HepG2 (cell line): ENCODE data around the gene SMARCA4. TPM values are rescaled to one million over a fixed set of nuclear protein-coding genes. Genes with fewer than 3 reads are reported as not detected.

ENCODE experiments used
- ATAC-seq: fragments of 200-7000 bp; cut with Tn5 transposase; 3 replicates; pipeline ENCODE4 v1.9.1; 2020; ENCODE audit warnings: mild to moderate bottlenecking, moderate library complexity
- BruUV-seq: library from RNA; stranded (reverse); fragments of 400-500 nt; replicated peaks from 2 replicates; lab custom pipeline; 2021; lab: Mats Ljungman, UMichigan
- CTCF ChIA-PET: fragments of 300-600 bp; formaldehyde crosslinking; extraction: SDS; loops from one replicate; lab custom pipeline; 2021; ENCODE audit warnings: low total read pairs, inconsistent platforms, low intra/inter-chr PET ratio; lab: Yijun Ruan, JAX
- POLR2A ChIA-PET: fragments of 350-600 bp; sonication (Branson Sonifier 250); formaldehyde crosslinking; loops from one replicate; lab custom pipeline; 2020; ENCODE audit warnings: antibody characterized with exemption, inconsistent platforms; lab: Yijun Ruan, JAX
- DNase-seq: peaks from one replicate; pipeline ENCODE4 v3.0.0-alpha.2; 2015; ENCODE audit warnings: low spot score
- FAIRE-seq: peaks from 3 replicates; lab custom pipeline; 2011; peaks lifted over from hg19 to GRCh38; lab: Jason Lieb, UNC
- H2AFZ ChIP-seq: one replicate; pipeline ENCODE4 v1.6.1; 2011; ENCODE audit warnings: low read length, inconsistent platforms
- H3K27ac ChIP-seq: fragments of 300-600 bp; 3 replicates; pipeline ENCODE4 v1.8.0; 2011; ENCODE audit warnings: mixed run types, mild to moderate bottlenecking, mixed read lengths, low read length, inconsistent platforms; ENCODE audit not compliant: insufficient read depth; ENCODE audit errors: extremely low read length
- H3K27me3 ChIP-seq, 2 experiments: fragments of 200-600 bp in 1 of 2; 2 replicates in 1 of 2; 3 replicates in 1 of 2; pipeline versions ENCODE4 v1.6.0 to v1.8.0; 2011; ENCODE audit warnings: low read length in 2 of 2, mild to moderate bottlenecking in 2 of 2, moderate library complexity in 2 of 2, inconsistent platforms in 1 of 2; ENCODE audit not compliant: insufficient read depth in 2 of 2, control insufficient read depth in 1 of 2
- H3K36me3 ChIP-seq, 2 experiments: fragments of 200-600 bp in 1 of 2; replicated peaks in 1 of 2; 2 replicates in 1 of 2; 3 replicates in 1 of 2; pipeline versions ENCODE4 v1.5.1 to v1.8.0; 2011; ENCODE audit warnings: low read length in 2 of 2, inconsistent platforms in 1 of 2; ENCODE audit not compliant: insufficient read depth in 2 of 2, control insufficient read depth in 1 of 2
- H3K4me1 ChIP-seq: 2 replicates; pipeline ENCODE4 v1.5.1; 2012; ENCODE audit warnings: low read length, inconsistent platforms; ENCODE audit not compliant: insufficient read depth
- H3K4me2 ChIP-seq: 2 replicates; pipeline ENCODE4 v1.6.0; 2011; ENCODE audit warnings: low read depth, low read length, inconsistent platforms
- H3K4me3 ChIP-seq, 3 experiments: fragments of 200-600 bp in 1 of 3; sonication (generic), shearing (Covaris generic) in 1 of 3; replicated peaks in 1 of 3; 2 replicates each; pipeline ENCODE4 v1.5.1; 2011 to 2016; ENCODE audit warnings: low read length in 3 of 3, inconsistent platforms in 2 of 3, low read depth in 2 of 3, mild to moderate bottlenecking in 2 of 3, control low read depth in 1 of 3, mixed read lengths in 1 of 3; ENCODE audit not compliant: insufficient read depth in 1 of 3
- H3K79me2 ChIP-seq: one replicate; pipeline ENCODE4 v1.6.1; 2011; ENCODE audit warnings: low read length, inconsistent platforms; ENCODE audit not compliant: insufficient read depth
- H3K9ac ChIP-seq: 2 replicates; pipeline ENCODE4 v1.6.0; 2011; ENCODE audit warnings: mild to moderate bottlenecking, low read depth, low read length, inconsistent platforms; ENCODE audit not compliant: insufficient read depth
- H3K9me3 ChIP-seq: 2 replicates; pipeline ENCODE4 v1.5.1; 2012; ENCODE audit warnings: mild to moderate bottlenecking, low read length
- H4K20me1 ChIP-seq: 2 replicates; pipeline ENCODE4 v1.6.0; 2011; ENCODE audit warnings: inconsistent platforms, mild to moderate bottlenecking, low read length, moderate library complexity; ENCODE audit not compliant: insufficient read depth
- AKAP8 ChIP-seq: sonication (generic); formaldehyde crosslinking; IDR thresholded peaks from 2 replicates; pipeline ENCODE4 v1.5.1; 2020; ENCODE audit warnings: mild to moderate bottlenecking, missing genetic modification reagents
- ARNT ChIP-seq: fragments of 450-650 bp; IDR thresholded peaks from 2 replicates; pipeline ENCODE4 v1.6.1; 2017
- CBX2 ChIP-seq, 2 experiments: fragments of 200-600 bp in 1 of 2; sonication (generic); formaldehyde crosslinking in 1 of 2; IDR thresholded peaks; 2 replicates each; pipeline versions ENCODE4 v1.7.0 to v1.8.1; 2018 to 2022; ENCODE audit warnings: low read depth in 2 of 2, low read length in 1 of 2, mild to moderate bottlenecking in 1 of 2, missing genetic modification reagents in 1 of 2
- CREB1 ChIP-seq, 2 experiments: fragments of 450-650 bp in 1 of 2; IDR thresholded peaks; 2 replicates each; pipeline ENCODE4 v1.6.1; 2016 to 2017; ENCODE audit warnings: control low read depth in 1 of 2, mild to moderate bottlenecking in 1 of 2, missing compliant biosample characterization in 1 of 2, missing genetic modification characterization in 1 of 2
- ISL2 ChIP-seq: sonication (generic); formaldehyde crosslinking; IDR thresholded peaks from 2 replicates; pipeline ENCODE4 v1.5.0; 2020; ENCODE audit warnings: missing genetic modification reagents
- MBNL3 ChIP-seq: fragments of 250-450 bp; sonication (Bioruptor Pico); conservative IDR thresholded peaks from 2 replicates; pipeline ENCODE4 v1.8.0; 2022; ENCODE audit warnings: mild to moderate bottlenecking, inconsistent platforms
- RFXAP ChIP-seq: sonication (generic); formaldehyde crosslinking; IDR thresholded peaks from 2 replicates; pipeline ENCODE4 v1.4.0; 2020; ENCODE audit warnings: missing genetic modification reagents, borderline replicate concordance
- SALL2 ChIP-seq: sonication (generic); formaldehyde crosslinking; IDR thresholded peaks from 2 replicates; pipeline ENCODE4 v1.8.1; 2023; ENCODE audit warnings: mild to moderate bottlenecking, missing genetic modification reagents, inconsistent platforms
- SETDB1 ChIP-seq: sonication (generic); formaldehyde crosslinking; IDR thresholded peaks from 2 replicates; pipeline ENCODE4 v1.5.1; 2020; ENCODE audit warnings: missing genetic modification reagents, mild to moderate bottlenecking, borderline replicate concordance
- SRSF9 ChIP-seq: fragments of 200-400 bp; formaldehyde crosslinking; IDR thresholded peaks from 2 replicates; pipeline ENCODE4 v1.6.1; 2018; ENCODE audit warnings: borderline replicate concordance, mild to moderate bottlenecking, low read depth, low read length; ENCODE audit not compliant: insufficient read depth, poor library complexity, severe bottlenecking
- ZBTB21 ChIP-seq: sonication (generic); formaldehyde crosslinking; IDR thresholded peaks from 2 replicates; pipeline ENCODE4 v1.4.0; 2020; ENCODE audit warnings: missing genetic modification reagents
- ZNF224 ChIP-seq: sonication (generic); formaldehyde crosslinking; IDR thresholded peaks from 2 replicates; pipeline ENCODE4 v1.5.0; 2020; ENCODE audit warnings: mild to moderate bottlenecking, missing genetic modification reagents
- ZNF343 ChIP-seq: sonication (generic); formaldehyde crosslinking; IDR thresholded peaks from 2 replicates; pipeline ENCODE4 v1.4.0; 2020; ENCODE audit warnings: mild to moderate bottlenecking, missing genetic modification reagents
- ZNF598 ChIP-seq: sonication (generic); formaldehyde crosslinking; IDR thresholded peaks from 2 replicates; pipeline ENCODE4 v1.5.1; 2020; ENCODE audit warnings: mild to moderate bottlenecking, missing genetic modification reagents, borderline replicate concordance
- ZNF672 ChIP-seq: sonication (generic); formaldehyde crosslinking; IDR thresholded peaks from 2 replicates; pipeline ENCODE4 v1.8.1; 2022; ENCODE audit warnings: missing genetic modification reagents
- ZNF678 ChIP-seq: sonication (generic); formaldehyde crosslinking; IDR thresholded peaks from 2 replicates; pipeline ENCODE4 v1.4.0; 2020; ENCODE audit warnings: mild to moderate bottlenecking, missing genetic modification reagents
- WGBS: methylation state at CpG from one replicate; pipeline ENCODE4 v1.1.6; 2017; ENCODE audit warnings: low lambda C conversion rate; 5-methylcytosine and 5-hydroxymethylcytosine counted together
- in situ Hi-C: cut with HindIII; loops from 2 replicates; pipeline ENCODE4 v1.10.0; 2017; ENCODE audit warnings: low pct_unique_long_range_greater_than_20kb; ENCODE audit not compliant: extremely low pct_ligation_motif_present
- intact Hi-C: fragments of 100-400 bp; cut with micrococcal nuclease; formaldehyde crosslinking; loops from one replicate; pipeline ENCODE4 v1.10.0; 2022; ENCODE audit not compliant: unreplicated experiment
- polyA plus RNA-seq, 8 experiments: library from polyadenylated mRNA; depleted of rRNA in 3 of 8; stranded (reverse) in 7 of 8; unstranded in 1 of 8; fragments of >200 nt; fragmentation: Illumina TruSeq in 4 of 8; extraction: Trizol in 4 of 8; gene quantifications; 2 replicates each; pipeline versions ENCODE4 v1.2.1 to v1.2.3, GENCODE V29; 2011 to 2016; ENCODE audit warnings: low read depth in 4 of 8, missing spikeins in 1 of 8, mixed read lengths in 1 of 8; ENCODE audit not compliant: insufficient read depth in 1 of 8
- total RNA-seq, 5 experiments: library from RNA; depleted of rRNA; stranded (reverse); fragments of >200 nt; fragmentation: Illumina TruSeq; extraction: Trizol; gene quantifications; 2 replicates each; pipeline ENCODE4 v1.2.3, GENCODE V29; 2016; ENCODE audit warnings: low read depth in 1 of 5
- TF ChIP-seq, protein P1 (sequence below): sonication (generic); formaldehyde crosslinking; IDR thresholded peaks from 2 replicates; pipeline ENCODE4 v1.8.0; 2022; ENCODE audit warnings: missing genetic modification reagents, low read depth, mild to moderate bottlenecking, borderline replicate concordance
- TF ChIP-seq, protein P2 (sequence below): sonication (generic); formaldehyde crosslinking; IDR thresholded peaks from 2 replicates; pipeline ENCODE4 v1.4.0; 2020; ENCODE audit warnings: mild to moderate bottlenecking, missing genetic modification reagents

The SMARCA4 gene
- total and polyA plus RNA-seq, 2 of the 13 experiments (the other 11 are each of a cell fraction or from before 2014, with no cell fraction given) = 25.4 to 45.9 TPM

DNA sequence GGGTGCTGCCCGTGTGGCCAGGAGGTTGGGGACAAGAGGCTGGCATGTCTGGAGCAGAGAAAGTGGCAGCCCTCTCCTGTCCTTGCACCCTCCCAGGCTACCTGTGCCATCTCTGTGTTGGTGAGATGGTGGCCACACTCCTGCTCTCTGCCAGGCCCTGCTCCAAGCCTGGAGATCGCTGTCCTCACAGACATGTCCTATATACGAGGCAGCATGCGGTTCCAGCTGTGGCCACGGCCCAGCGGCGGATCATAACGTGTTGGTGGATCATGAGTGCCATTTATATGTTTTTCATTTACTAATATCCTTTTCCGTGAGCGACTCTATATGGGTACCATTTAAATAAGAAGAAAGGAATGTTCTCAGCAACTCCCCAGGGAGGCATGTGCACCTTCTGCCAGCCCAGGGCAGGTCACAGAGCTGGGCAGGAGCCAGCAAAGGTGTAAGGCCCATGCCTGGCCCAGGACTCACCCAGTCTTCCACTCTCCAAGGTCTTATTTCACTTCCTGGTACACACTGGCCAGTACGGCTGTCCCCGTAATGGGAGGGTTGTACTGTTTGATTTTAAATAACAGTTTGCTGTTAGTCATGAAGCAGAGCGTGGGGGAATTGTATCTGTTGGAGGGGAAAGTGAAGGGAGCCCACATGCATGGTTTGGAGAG lies 81.3 kb downstream of the SMARCA4 start:
- no peaks in the 10 kb centered on the region for H3K9me3 ChIP-seq
- intact Hi-C loops = no loop called here
- TF ChIP-seq CBX2 (IDR thresholded peaks at IDR 0.05; ENCODE audit: low read depth, low read length) (no peak), CBX2 (CRISPR knock-in tag; IDR thresholded peaks at IDR 0.05; ENCODE audit: low read depth) (no peak), ZNF672 (CRISPR knock-in tag) (no peak), SALL2 (CRISPR knock-in tag) (no peak), ZNF343 (CRISPR knock-in tag) (no peak), SETDB1 (CRISPR knock-in tag) (no peak), CREB1 (IDR thresholded peaks at IDR 0.05) (no peak), CREB1 (CRISPR knock-in tag; IDR thresholded peaks at IDR 0.05) (no peak), ZNF224 (no peak), SRSF9 (no peak), ZNF678 (CRISPR knock-in tag) (no peak), ZNF598 (CRISPR knock-in tag) (no peak), AKAP8 (CRISPR knock-in tag) (no peak), MBNL3 (CRISPR knock-in tag) (no peak), RFXAP (CRISPR knock-in tag) (no peak), ISL2 (CRISPR knock-in tag) (no peak), ARNT (no peak), ZBTB21 (CRISPR knock-in tag) (no peak)
- TF ChIP-seq, protein P1, sequence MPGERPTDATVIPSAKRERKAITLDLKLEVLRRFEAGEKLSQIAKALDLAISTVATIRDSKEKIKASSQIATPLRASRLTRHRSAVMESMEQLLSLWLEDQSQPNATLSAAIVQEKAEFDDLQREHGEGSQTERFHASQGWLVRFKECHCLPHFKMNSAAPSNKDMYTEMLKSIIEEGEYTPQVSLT (CRISPR knock-in tag) = no peak
- TF ChIP-seq, protein P2, sequence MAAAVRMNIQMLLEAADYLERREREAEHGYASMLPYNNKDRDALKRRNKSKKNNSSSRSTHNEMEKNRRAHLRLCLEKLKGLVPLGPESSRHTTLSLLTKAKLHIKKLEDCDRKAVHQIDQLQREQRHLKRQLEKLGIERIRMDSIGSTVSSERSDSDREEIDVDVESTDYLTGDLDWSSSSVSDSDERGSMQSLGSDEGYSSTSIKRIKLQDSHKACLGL (CRISPR knock-in tag) = no peak
- in situ Hi-C loops = no loop called here
- H3K4me1 ChIP-seq = no peaks in the 10 kb centered on the region
- DNase-seq (no peak), ATAC-seq (no peak), FAIRE-seq (no peak)
- ChIA-PET CTCF (no interaction called here), POLR2A (no interaction called here)
- no peak overlapping the region for H3K4me2 ChIP-seq
- H4K20me1 ChIP-seq = no peaks in the 10 kb centered on the region
- no peak overlapping the region for H3K27ac ChIP-seq
- H3K27me3 ChIP-seq = no peaks in the 10 kb centered on the region
- no peak overlapping the region for H3K4me3 ChIP-seq
- peaks cover 16 to 52% of the 10 kb centered on the region in 2 experiments for H3K36me3 ChIP-seq
- no peak overlapping the region for H2AFZ ChIP-seq
- 97% methylated on average over 13 of the region's 13 CpGs for WGBS
- H3K79me2 ChIP-seq = no peaks in the 10 kb centered on the region
- no peak overlapping the region for H3K9ac ChIP-seq
- no TSS peak for BruUV-seq
